Measurements from ENCODE around the gene CTIF.

CTIF gene

GRCh38 chr18:48583573-48583972, 44.7 kb downstream of the CTIF start:
- CTCF ChIA-PET = no interaction called here
- H3K27ac ChIP-seq (ENCODE audit: insufficient read depth in 1 of 2, low read depth in 1 of 2, low read length in 2 of 2, poor library complexity in 1 of 2, severe bottlenecking in 2 of 2) = no peak overlapping the region
- H3K4me1 ChIP-seq (ENCODE audit: control extremely low read depth in 1 of 4, control insufficient read depth in 4 of 4, insufficient read depth in 4 of 4, low read length in 3 of 4) = no peaks in the 10 kb centered on the region
- no peaks in the 10 kb centered on the region for H3K27me3 ChIP-seq (replicated peaks in 2 of 5; ENCODE audit: control insufficient read depth in 4 of 5, insufficient read depth in 5 of 5, low read length in 4 of 5)
- no peak for DNase-seq
- no peaks in the 10 kb centered on the region for H3K36me3 ChIP-seq (ENCODE audit: control insufficient read depth in 4 of 4, insufficient read depth in 4 of 4, low read length in 3 of 4)
- no peaks in the 10 kb centered on the region for H3K9me3 ChIP-seq (ENCODE audit: control extremely low read depth in 1 of 5, control insufficient read depth in 4 of 5, insufficient read depth in 2 of 5, low read depth in 1 of 5, low read length in 4 of 5)
- POLR2A ChIA-PET = no interaction called here
- no peak overlapping the region for H3K4me3 ChIP-seq (ENCODE audit: control insufficient read depth in 1 of 7, extremely low read depth in 1 of 7, insufficient read depth in 4 of 7, low read depth in 2 of 7, low read length in 6 of 7)
- 83% methylated on average over 2 of the region's 5 CpGs for WGBS (ENCODE audit: insufficient coverage)

DNA sequence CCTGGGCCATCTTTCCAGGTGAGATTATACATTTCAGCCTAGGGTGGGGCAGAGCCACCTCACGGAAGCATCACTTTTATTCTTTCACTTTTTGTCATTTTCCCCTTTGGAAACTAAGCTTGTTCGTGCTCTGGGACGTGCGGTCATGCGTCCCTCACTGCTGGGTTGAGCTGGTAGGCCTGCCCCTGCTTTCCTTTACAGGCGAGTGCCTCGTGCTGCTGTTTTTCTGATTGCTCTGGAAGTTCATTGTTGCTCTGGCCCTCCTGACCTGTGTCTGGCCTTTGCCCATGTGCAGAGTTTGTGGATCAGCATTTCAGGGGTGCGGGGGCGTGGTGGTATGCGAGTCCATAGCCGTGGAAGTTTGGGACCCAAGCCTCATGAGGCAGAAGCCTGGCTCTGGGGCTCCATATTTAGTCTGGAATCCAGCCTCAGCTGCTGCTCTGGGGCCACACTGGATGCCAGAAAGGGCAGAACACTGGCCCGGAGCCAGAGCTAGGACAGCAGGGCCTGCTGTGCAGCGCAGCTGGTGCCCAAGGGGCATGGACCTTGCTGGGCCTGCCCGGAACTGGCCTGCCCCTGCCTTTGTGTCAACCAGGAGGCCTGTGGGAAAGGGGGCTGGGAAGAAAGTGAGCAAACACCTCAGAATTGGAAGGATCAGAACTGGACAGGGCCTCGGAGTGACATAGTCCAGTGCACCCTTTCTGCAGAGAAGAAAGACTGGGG, 51.1 kb downstream of the CTIF start:
- H3K27ac ChIP-seq (ENCODE audit: insufficient read depth in 1 of 2, low read depth in 1 of 2, low read length in 2 of 2, poor library complexity in 1 of 2, severe bottlenecking in 2 of 2) = no peak overlapping the region
- H3K4me3 ChIP-seq (ENCODE audit: control insufficient read depth in 1 of 7, extremely low read depth in 1 of 7, insufficient read depth in 4 of 7, low read depth in 2 of 7, low read length in 6 of 7) = no peak overlapping the region
- no peak for DNase-seq
- H3K9me3 ChIP-seq (ENCODE audit: control extremely low read depth in 1 of 5, control insufficient read depth in 4 of 5, insufficient read depth in 2 of 5, low read depth in 1 of 5, low read length in 4 of 5) = no peaks in the 10 kb centered on the region
- ChIA-PET POLR2A (no interaction called here), CTCF (interaction anchor here (1.4 kb wide), 1 partner anchor 16 kb away, joined by 4 read pairs; no protein-coding TSS in a partner anchor)
- WGBS (ENCODE audit: insufficient coverage) = 98% methylated on average over 13 of the region's 15 CpGs
- no peaks in the 10 kb centered on the region for H3K36me3 ChIP-seq (ENCODE audit: control insufficient read depth in 4 of 4, insufficient read depth in 4 of 4, low read length in 3 of 4)
- H3K27me3 ChIP-seq (replicated peaks in 2 of 5; ENCODE audit: control insufficient read depth in 4 of 5, insufficient read depth in 5 of 5, low read length in 4 of 5) = no peaks in the 10 kb centered on the region
- no peaks in the 10 kb centered on the region for H3K4me1 ChIP-seq (ENCODE audit: control extremely low read depth in 1 of 4, control insufficient read depth in 4 of 4, insufficient read depth in 4 of 4, low read length in 3 of 4)

GRCh38 chr18:48590678-48591077, 51.8 kb downstream of the CTIF start:
- H3K4me3 ChIP-seq (ENCODE audit: control insufficient read depth in 1 of 7, extremely low read depth in 1 of 7, insufficient read depth in 4 of 7, low read depth in 2 of 7, low read length in 6 of 7) = no peak overlapping the region
- POLR2A ChIA-PET = no interaction called here
- H3K27me3 ChIP-seq (replicated peaks in 2 of 5; ENCODE audit: control insufficient read depth in 4 of 5, insufficient read depth in 5 of 5, low read length in 4 of 5) = no peaks in the 10 kb centered on the region
- CTCF ChIA-PET = interaction anchor here (1.0 kb wide), 1 partner anchor 115 kb away, joined by 4 read pairs; no protein-coding TSS in a partner anchor
- no peaks in the 10 kb centered on the region for H3K4me1 ChIP-seq (ENCODE audit: control extremely low read depth in 1 of 4, control insufficient read depth in 4 of 4, insufficient read depth in 4 of 4, low read length in 3 of 4)
- DNase-seq = no peak
- 93% methylated on average over 4 of the region's 5 CpGs for WGBS (ENCODE audit: insufficient coverage)
- H3K36me3 ChIP-seq (ENCODE audit: control insufficient read depth in 4 of 4, insufficient read depth in 4 of 4, low read length in 3 of 4) = peaks cover 0 to under 1% (median 0%) of the 10 kb centered on the region in 4 experiments
- no peaks in the 10 kb centered on the region for H3K9me3 ChIP-seq (ENCODE audit: control extremely low read depth in 1 of 5, control insufficient read depth in 4 of 5, insufficient read depth in 2 of 5, low read depth in 1 of 5, low read length in 4 of 5)
- H3K27ac ChIP-seq (ENCODE audit: insufficient read depth in 1 of 2, low read depth in 1 of 2, low read length in 2 of 2, poor library complexity in 1 of 2, severe bottlenecking in 2 of 2) = no peak overlapping the region

- peaks cover 0 to 4% (median 0%) of the 10 kb centered on the region in 4 experiments for H3K36me3 ChIP-seq (ENCODE audit: control insufficient read depth in 4 of 4, insufficient read depth in 4 of 4, low read length in 3 of 4)
- CTCF ChIA-PET = no interaction called here
- POLR2A ChIA-PET = no interaction called here
- no peaks in the 10 kb centered on the region for H3K9me3 ChIP-seq (ENCODE audit: control extremely low read depth in 1 of 5, control insufficient read depth in 4 of 5, insufficient read depth in 2 of 5, low read depth in 1 of 5, low read length in 4 of 5)
- H3K27me3 ChIP-seq (replicated peaks in 2 of 5; ENCODE audit: control insufficient read depth in 4 of 5, insufficient read depth in 5 of 5, low read length in 4 of 5) = no peaks in the 10 kb centered on the region
- no peak for DNase-seq
- H3K27ac ChIP-seq (ENCODE audit: insufficient read depth in 1 of 2, low read depth in 1 of 2, low read length in 2 of 2, poor library complexity in 1 of 2, severe bottlenecking in 2 of 2) = no peak overlapping the region
- H3K4me3 ChIP-seq (ENCODE audit: control insufficient read depth in 1 of 7, extremely low read depth in 1 of 7, insufficient read depth in 4 of 7, low read depth in 2 of 7, low read length in 6 of 7) = no peak overlapping the region
- 99% methylated on average over 15 of the region's 17 CpGs for WGBS (ENCODE audit: insufficient coverage)
- H3K4me1 ChIP-seq (ENCODE audit: control extremely low read depth in 1 of 4, control insufficient read depth in 4 of 4, insufficient read depth in 4 of 4, low read length in 3 of 4) = no peaks in the 10 kb centered on the region
Observed at GRCh38 chr18:48592540-48593171, 53.8 kb downstream of the CTIF start.

DNA sequence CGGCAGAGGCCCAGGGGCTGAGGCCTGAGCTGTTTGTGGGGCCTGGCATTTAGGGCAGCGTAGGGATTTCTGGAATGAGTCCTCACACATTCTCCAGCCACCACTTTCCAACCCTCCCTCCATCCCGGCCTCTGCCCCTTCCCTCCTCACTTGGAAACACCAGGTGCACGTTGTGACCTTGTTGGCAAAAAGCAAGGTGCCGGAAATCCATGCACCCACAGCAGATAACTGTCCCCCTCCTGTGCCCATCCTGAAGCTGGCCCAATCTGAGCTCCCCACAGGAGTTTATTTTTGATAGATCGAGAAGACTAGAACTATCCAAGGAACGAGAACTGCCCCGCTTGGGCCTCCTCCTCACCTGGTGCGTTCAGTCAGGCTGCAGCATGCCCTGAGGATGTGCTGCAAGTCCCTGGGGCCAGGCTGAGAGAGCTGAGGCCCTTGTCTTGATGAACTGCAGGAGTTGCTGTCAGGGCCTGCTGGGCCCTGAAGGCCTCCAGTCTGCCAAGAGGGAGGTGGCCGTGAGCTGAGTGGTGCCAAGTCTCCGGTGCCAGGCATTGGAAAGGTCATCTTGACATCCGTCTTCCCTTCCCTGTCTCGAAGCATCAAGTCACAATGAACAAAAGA, 55.8 kb downstream of the CTIF start:
- WGBS (ENCODE audit: insufficient coverage) = over 99% methylated on average over 11 of the region's 13 CpGs
- peaks cover 0 to under 1% (median 0%) of the 10 kb centered on the region in 4 experiments for H3K4me1 ChIP-seq (ENCODE audit: control extremely low read depth in 1 of 4, control insufficient read depth in 4 of 4, insufficient read depth in 4 of 4, low read length in 3 of 4)
- no peak overlapping the region for H3K4me3 ChIP-seq (ENCODE audit: control insufficient read depth in 1 of 7, extremely low read depth in 1 of 7, insufficient read depth in 4 of 7, low read depth in 2 of 7, low read length in 6 of 7)
- peaks cover 0 to 4% (median 0%) of the 10 kb centered on the region in 4 experiments for H3K36me3 ChIP-seq (ENCODE audit: control insufficient read depth in 4 of 4, insufficient read depth in 4 of 4, low read length in 3 of 4)
- ChIA-PET POLR2A (no interaction called here), CTCF (interaction anchor here (1.1 to 3.4 kb wide), 4 partner anchors 10 to 130 kb away, joined by 3 to 17 read pairs (median 4); no protein-coding TSS in a partner anchor)
- DNase-seq = no peak
- H3K27ac ChIP-seq (ENCODE audit: insufficient read depth in 1 of 2, low read depth in 1 of 2, low read length in 2 of 2, poor library complexity in 1 of 2, severe bottlenecking in 2 of 2) = no peak overlapping the region
- H3K9me3 ChIP-seq (ENCODE audit: control extremely low read depth in 1 of 5, control insufficient read depth in 4 of 5, insufficient read depth in 2 of 5, low read depth in 1 of 5, low read length in 4 of 5) = no peaks in the 10 kb centered on the region
- H3K27me3 ChIP-seq (replicated peaks in 2 of 5; ENCODE audit: control insufficient read depth in 4 of 5, insufficient read depth in 5 of 5, low read length in 4 of 5) = no peaks in the 10 kb centered on the region

DNA sequence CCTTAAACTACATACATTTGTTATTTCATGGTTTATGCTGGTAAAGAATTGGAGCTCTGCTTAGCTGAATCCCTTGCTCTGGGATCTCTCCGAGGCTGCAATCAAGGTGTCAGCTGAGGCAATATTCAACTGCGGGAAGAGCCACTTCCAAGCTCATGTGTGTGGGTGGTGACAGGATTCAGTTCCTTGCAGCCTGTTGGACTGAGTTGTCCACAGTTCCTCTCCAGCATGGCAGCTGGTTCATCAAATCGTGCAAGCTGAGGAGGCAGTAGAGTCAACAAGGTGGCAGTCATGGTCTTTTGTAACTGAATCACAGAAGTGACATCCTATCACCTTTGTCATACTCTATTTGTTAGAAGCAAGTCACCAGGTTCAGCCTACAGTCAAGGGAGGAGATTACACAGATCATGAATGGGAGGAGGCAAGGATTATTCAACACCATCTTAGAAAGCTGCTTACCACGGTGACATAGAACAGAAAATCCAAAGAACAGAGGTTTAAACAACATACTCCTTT, 56.9 kb downstream of the CTIF start:
- POLR2A ChIA-PET = interaction anchor here (0.6 kb wide), 1 partner anchor 15 kb away, joined by 3 read pairs; no protein-coding TSS in a partner anchor
- Histone ChIP-seq H3K9me3 (ENCODE audit: control extremely low read depth in 1 of 5, control insufficient read depth in 4 of 5, insufficient read depth in 2 of 5, low read depth in 1 of 5, low read length in 4 of 5) (no peaks in the 10 kb centered on the region), H3K36me3 (ENCODE audit: control insufficient read depth in 4 of 4, insufficient read depth in 4 of 4, low read length in 3 of 4) (peaks cover 0 to 4% (median 0%) of the 10 kb centered on the region in 4 experiments), H3K4me3 (ENCODE audit: control insufficient read depth in 1 of 7, extremely low read depth in 1 of 7, insufficient read depth in 4 of 7, low read depth in 2 of 7, low read length in 6 of 7) (no peak overlapping the region), H3K27me3 (replicated peaks in 2 of 5; ENCODE audit: control insufficient read depth in 4 of 5, insufficient read depth in 5 of 5, low read length in 4 of 5) (no peaks in the 10 kb centered on the region), H3K27ac (ENCODE audit: insufficient read depth in 1 of 2, low read depth in 1 of 2, low read length in 2 of 2, poor library complexity in 1 of 2, severe bottlenecking in 2 of 2) (no peak overlapping the region), H3K4me1 (ENCODE audit: control extremely low read depth in 1 of 4, control insufficient read depth in 4 of 4, insufficient read depth in 4 of 4, low read length in 3 of 4) (peaks cover 0 to 12% (median 8%) of the 10 kb centered on the region in 4 experiments)
- DNase-seq = no peak
- WGBS (ENCODE audit: insufficient coverage) = 84% methylated on average over 2 of the region's 4 CpGs
- CTCF ChIA-PET = interaction anchor here (1.3 to 3.4 kb wide), 2 partner anchors 9 to 123 kb away, joined by 3 to 17 read pairs; no protein-coding TSS in a partner anchor
